Mammary epithelial cell (primary cell): Measurements from ENCODE around the gene RSU1.

Source experiments
- CTCF ChIP-seq, 2 donors: IDR thresholded peaks in 1 of 2; conservative IDR thresholded peaks in 1 of 2; 2 replicates each; pipeline ENCODE4 v1.5.1; 2011 to 2012; ENCODE audit warnings: inconsistent platforms in 2 of 2, low read length in 2 of 2, mild to moderate bottlenecking in 2 of 2, control low read depth in 1 of 2, low read depth in 1 of 2; ENCODE audit not compliant: insufficient read depth in 1 of 2; ENCODE audit errors: extremely low read depth in 1 of 2
- EZH2 ChIP-seq: IDR thresholded peaks from 2 replicates; pipeline ENCODE4 v1.6.1; 2012; ENCODE audit warnings: low read length, inconsistent platforms, borderline replicate concordance

GRCh38 chr10:16685551-16685950, 131.7 kb downstream of the RSU1 start:
- TF ChIP-seq CTCF (conservative IDR thresholded peaks at IDR 0.05 in 1 of 2, IDR thresholded peaks at IDR 0.05 in 1 of 2; ENCODE audit: extremely low read depth in 1 of 2, insufficient read depth in 1 of 2, low read depth in 1 of 2, low read length in 2 of 2) = no peak
- no peak for TF ChIP-seq EZH2
